Prostate gland (tissue), 2 donors: ENCODE results near the gene SAMD15. TPM values are rescaled to one million over a fixed set of nuclear protein-coding genes. Genes with fewer than 3 reads are reported as not detected.

Experiments used
- DNase-seq: peaks from one replicate; pipeline ENCODE4 v3.0.0-alpha.2; 2019; ENCODE audit warnings: low spot score
- H3K27ac ChIP-seq, 2 donors: fragments of 200-600 bp; sonication (generic); 2 replicates each; pipeline ENCODE4 v1.5.1; 2017 to 2019
- H3K27me3 ChIP-seq: fragments of 200-600 bp; sonication (generic); replicated peaks from 2 replicates; pipeline ENCODE4 v1.5.1; 2019; ENCODE audit not compliant: insufficient read depth
- H3K36me3 ChIP-seq, 2 donors: fragments of 200-600 bp; sonication (generic); 1 replicate in 1 of 2; 2 replicates in 1 of 2; pipeline versions ENCODE4 v1.5.1 to v1.8.1; 2017 to 2019
- H3K4me1 ChIP-seq: fragments of 200-600 bp; sonication (generic); replicated peaks from 2 replicates; pipeline ENCODE4 v1.5.1; 2019
- H3K4me3 ChIP-seq, 2 donors: fragments of 200-600 bp; sonication (generic); 2 replicates each; pipeline ENCODE4 v1.5.1; 2017 to 2019
- H3K9me3 ChIP-seq: fragments of 200-600 bp; sonication (generic); 2 replicates; pipeline ENCODE4 v1.5.1; 2017
- POLR2A ChIP-seq: fragments of 450-650 bp; IDR thresholded peaks from one replicate; pipeline ENCODE4 v1.6.1; 2016; ENCODE audit warnings: antibody characterized with exemption, mild to moderate bottlenecking
- POLR2AphosphoS5 ChIP-seq: sonication (generic); formaldehyde crosslinking; IDR thresholded peaks from one replicate; pipeline ENCODE4 v1.6.1; 2017; ENCODE audit warnings: antibody characterized with exemption
- WGBS: methylation state at CpG from one replicate; pipeline ENCODE4 v1.1.5; 2018; 5-methylcytosine and 5-hydroxymethylcytosine counted together
- intact Hi-C: fragments of 100-400 bp; cut with DNase I; formaldehyde crosslinking; loops from one replicate; pipeline ENCODE4 v1.14.2; 2022
- total RNA-seq, 2 donors: library from RNA; depleted of rRNA; stranded (reverse); fragments of >200 nt; gene quantifications; one replicate each; pipeline ENCODE4 v1.1.0, GENCODE V29; 2016
- TF ChIP-seq, protein P1 (sequence below), 4 experiments: fragments of 200-600 bp in 2 of 4; fragments of 450-650 bp in 2 of 4; sonication (generic) in 2 of 4; IDR thresholded peaks; 1 replicate in 3 of 4; 2 replicates in 1 of 4; pipeline ENCODE4 v1.5.1; 2016 to 2019; ENCODE audit warnings: antibody characterized with exemption in 4 of 4, mild to moderate bottlenecking in 2 of 4, moderate library complexity in 2 of 4

SAMD15 gene
- total RNA-seq, 2 donors from 2014 or later, result 0.96 to 2.9 TPM

- intact Hi-C loops, result no loop called here
- DNase-seq, result no peak
- H3K27ac ChIP-seq, result no peak overlapping the region
- no peaks in the 10 kb centered on the region for H3K27me3 ChIP-seq
- H3K9me3 ChIP-seq, result no peaks in the 10 kb centered on the region
- TF ChIP-seq, protein P1, sequence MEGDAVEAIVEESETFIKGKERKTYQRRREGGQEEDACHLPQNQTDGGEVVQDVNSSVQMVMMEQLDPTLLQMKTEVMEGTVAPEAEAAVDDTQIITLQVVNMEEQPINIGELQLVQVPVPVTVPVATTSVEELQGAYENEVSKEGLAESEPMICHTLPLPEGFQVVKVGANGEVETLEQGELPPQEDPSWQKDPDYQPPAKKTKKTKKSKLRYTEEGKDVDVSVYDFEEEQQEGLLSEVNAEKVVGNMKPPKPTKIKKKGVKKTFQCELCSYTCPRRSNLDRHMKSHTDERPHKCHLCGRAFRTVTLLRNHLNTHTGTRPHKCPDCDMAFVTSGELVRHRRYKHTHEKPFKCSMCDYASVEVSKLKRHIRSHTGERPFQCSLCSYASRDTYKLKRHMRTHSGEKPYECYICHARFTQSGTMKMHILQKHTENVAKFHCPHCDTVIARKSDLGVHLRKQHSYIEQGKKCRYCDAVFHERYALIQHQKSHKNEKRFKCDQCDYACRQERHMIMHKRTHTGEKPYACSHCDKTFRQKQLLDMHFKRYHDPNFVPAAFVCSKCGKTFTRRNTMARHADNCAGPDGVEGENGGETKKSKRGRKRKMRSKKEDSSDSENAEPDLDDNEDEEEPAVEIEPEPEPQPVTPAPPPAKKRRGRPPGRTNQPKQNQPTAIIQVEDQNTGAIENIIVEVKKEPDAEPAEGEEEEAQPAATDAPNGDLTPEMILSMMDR (IDR thresholded peaks at IDR 0.05), result no peak
- TF ChIP-seq POLR2AphosphoS5 (no peak), POLR2A (no peak)
- no peak overlapping the region for H3K4me3 ChIP-seq
- H3K4me1 ChIP-seq, result no peaks in the 10 kb centered on the region
- WGBS, result 90% methylated on average over 3 of the region's 3 CpGs
- no peaks in the 10 kb centered on the region for H3K36me3 ChIP-seq
Measured at GRCh38 chr14:77344377-77344996, 32.7 kb upstream of the SAMD15 start.

- intact Hi-C loops, result no loop called here
- Histone ChIP-seq H3K4me3 (no peak overlapping the region), H3K4me1 (no peaks in the 10 kb centered on the region), H3K27me3 (no peaks in the 10 kb centered on the region), H3K36me3 (no peaks in the 10 kb centered on the region), H3K9me3 (no peaks in the 10 kb centered on the region), H3K27ac (no peak overlapping the region)
- WGBS, result 88% methylated on average over 2 of the region's 2 CpGs
- DNase-seq, result no peak
- TF ChIP-seq POLR2A (no peak), POLR2AphosphoS5 (no peak)
- TF ChIP-seq, protein P1 (IDR thresholded peaks at IDR 0.05), result no peak
Measured at GRCh38 chr14:77346495-77346894, 30.7 kb upstream of the SAMD15 start.

DNA sequence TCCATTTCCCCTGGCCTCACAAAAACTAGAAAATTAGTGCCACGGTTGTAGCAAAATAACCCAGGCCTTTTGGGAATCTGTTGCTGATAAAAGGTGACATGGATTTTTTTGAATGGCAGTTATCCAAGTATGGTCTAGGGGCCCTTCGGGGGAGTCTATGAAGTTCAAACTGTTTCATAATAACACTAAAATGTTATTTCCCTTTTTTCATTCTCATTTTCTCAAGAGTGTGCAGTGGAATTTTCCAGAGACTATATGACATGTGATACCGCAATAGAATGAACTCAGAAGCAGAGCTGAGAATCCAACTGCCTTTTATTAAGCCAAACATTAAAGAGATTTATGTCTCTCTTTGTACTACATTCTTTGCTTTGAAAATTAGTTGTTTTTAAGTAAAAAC, 29.4 kb upstream of the SAMD15 start:
- no peak overlapping the region for H3K27ac ChIP-seq
- intact Hi-C loops, result no loop called here
- no peaks in the 10 kb centered on the region for H3K4me1 ChIP-seq
- WGBS, result 78% methylated on average over 3 of the region's 3 CpGs
- TF ChIP-seq POLR2AphosphoS5, result no peak
- TF ChIP-seq, protein P1 (IDR thresholded peaks at IDR 0.05), result no peak
- TF ChIP-seq POLR2A, result no peak
- H3K27me3 ChIP-seq, result no peaks in the 10 kb centered on the region
- no peaks in the 10 kb centered on the region for H3K36me3 ChIP-seq
- no peak overlapping the region for H3K4me3 ChIP-seq
- no peak for DNase-seq
- no peaks in the 10 kb centered on the region for H3K9me3 ChIP-seq

DNA sequence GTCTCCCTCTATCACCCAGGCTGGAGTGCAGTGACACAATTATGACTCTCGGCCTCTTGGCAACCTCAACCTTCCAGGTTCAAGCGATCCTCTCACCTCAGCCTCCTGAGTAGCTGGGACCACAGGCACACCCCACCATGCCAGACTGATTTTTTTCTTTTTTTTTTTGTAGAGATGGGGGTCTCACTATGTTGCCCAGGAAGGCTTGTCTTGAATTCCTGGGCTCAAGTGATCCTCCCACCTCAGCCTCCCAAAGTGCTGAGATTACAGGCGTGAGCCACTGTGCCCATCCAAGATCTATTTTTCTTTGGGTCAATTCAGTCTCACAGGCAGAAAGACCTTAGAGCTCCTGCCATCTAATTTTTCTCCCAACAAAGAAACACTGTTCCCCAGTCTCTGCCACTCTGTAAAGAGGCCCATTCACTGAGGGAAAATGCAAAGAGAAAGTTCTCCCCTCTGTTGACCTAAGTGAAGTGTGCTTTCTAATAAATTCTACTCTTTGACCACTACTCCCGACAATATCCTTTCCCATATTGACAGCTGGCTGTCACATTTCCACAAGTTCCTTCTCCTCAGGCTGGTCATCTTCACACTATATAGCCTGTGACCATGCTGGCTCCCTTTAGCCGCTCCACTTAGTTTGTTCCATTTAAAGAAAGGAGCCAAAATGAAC, 23.6 kb upstream of the SAMD15 start:
- Histone ChIP-seq H3K27ac (no peak overlapping the region), H3K27me3 (no peaks in the 10 kb centered on the region), H3K4me1 (no peaks in the 10 kb centered on the region), H3K9me3 (no peaks in the 10 kb centered on the region), H3K4me3 (no peak overlapping the region), H3K36me3 (no peaks in the 10 kb centered on the region)
- intact Hi-C loops, result no loop called here
- 91% methylated on average over 5 of the region's 5 CpGs for WGBS
- TF ChIP-seq, protein P1 (IDR thresholded peaks at IDR 0.05), result no peak
- no peak for TF ChIP-seq POLR2AphosphoS5
- TF ChIP-seq POLR2A, result no peak
- DNase-seq, result no peak

DNA sequence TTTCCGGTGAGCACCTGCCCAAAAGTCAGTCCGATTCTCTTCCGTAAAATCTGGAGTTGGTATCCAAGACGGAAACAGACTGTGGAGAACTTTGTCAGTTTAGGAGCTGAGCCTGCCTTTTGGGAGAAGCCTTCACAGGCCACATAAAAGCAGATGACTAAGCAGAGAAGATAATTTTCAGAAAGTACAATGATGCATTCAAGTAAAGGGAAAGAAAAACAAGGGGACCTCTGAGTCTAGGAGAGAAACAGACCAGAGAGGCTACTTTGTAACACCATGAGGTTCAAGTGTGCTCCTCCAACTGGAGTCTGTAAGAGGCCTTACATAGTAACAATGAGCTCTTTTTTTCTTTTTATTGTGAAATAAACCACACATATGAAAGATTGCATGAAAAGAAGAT, 21.4 kb upstream of the SAMD15 start:
- H3K27me3 ChIP-seq, result no peaks in the 10 kb centered on the region
- no peak overlapping the region for H3K4me3 ChIP-seq
- no peak overlapping the region for H3K27ac ChIP-seq
- H3K9me3 ChIP-seq, result no peaks in the 10 kb centered on the region
- DNase-seq, result no peak
- H3K36me3 ChIP-seq, result no peaks in the 10 kb centered on the region
- no peaks in the 10 kb centered on the region for H3K4me1 ChIP-seq
- WGBS, result 97% methylated on average over 4 of the region's 4 CpGs
- TF ChIP-seq POLR2A, result no peak
- TF ChIP-seq, protein P1 (IDR thresholded peaks at IDR 0.05), result no peak
- no peak for TF ChIP-seq POLR2AphosphoS5
- intact Hi-C loops, result no loop called here
